ENCODE measurements around the gene WFS1. TPM values are rescaled to one million over a fixed set of nuclear protein-coding genes. Genes with fewer than 3 reads are reported as not detected.

Gene WFS1
- polyA plus RNA-seq, 4 donors: 24.5 to 32.7 (median 27.8) TPM

DNA sequence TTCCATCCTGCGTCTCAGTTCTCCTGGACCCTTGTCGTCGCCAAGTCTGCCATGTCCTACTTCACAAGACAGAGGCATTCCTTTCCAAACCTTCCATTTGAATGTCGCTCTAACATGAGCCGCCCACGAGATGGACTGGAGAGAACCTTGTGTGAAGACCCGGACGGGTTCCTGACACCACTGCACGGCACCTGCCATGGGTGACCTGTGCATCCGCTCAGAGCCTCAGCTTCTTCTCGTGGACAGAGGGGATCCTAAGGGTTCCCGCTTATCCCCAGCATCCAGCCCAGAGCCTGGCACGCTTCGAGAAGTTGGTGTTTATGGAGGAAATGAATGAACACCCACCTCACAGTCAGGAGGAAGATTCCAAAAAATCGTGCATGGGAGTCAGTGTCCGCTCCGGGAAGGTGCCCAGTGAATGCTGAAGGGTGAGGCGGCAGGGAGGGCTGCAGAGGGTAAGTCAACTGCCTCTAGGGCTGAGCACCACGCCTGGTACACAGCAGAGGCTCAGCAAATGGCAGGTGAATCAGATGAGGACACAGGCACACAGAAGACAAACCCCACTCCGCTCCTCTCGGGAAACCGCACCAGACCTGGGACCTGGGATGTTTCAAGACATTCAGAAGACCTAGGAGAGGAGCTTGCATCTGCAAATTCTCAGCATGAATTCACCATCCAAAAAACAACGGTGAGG is 52.6 kb downstream of the WFS1 start:
- DNase-seq (ENCODE audit: low read depth in 4 of 4, low spot score in 2 of 4): no peak

DNA sequence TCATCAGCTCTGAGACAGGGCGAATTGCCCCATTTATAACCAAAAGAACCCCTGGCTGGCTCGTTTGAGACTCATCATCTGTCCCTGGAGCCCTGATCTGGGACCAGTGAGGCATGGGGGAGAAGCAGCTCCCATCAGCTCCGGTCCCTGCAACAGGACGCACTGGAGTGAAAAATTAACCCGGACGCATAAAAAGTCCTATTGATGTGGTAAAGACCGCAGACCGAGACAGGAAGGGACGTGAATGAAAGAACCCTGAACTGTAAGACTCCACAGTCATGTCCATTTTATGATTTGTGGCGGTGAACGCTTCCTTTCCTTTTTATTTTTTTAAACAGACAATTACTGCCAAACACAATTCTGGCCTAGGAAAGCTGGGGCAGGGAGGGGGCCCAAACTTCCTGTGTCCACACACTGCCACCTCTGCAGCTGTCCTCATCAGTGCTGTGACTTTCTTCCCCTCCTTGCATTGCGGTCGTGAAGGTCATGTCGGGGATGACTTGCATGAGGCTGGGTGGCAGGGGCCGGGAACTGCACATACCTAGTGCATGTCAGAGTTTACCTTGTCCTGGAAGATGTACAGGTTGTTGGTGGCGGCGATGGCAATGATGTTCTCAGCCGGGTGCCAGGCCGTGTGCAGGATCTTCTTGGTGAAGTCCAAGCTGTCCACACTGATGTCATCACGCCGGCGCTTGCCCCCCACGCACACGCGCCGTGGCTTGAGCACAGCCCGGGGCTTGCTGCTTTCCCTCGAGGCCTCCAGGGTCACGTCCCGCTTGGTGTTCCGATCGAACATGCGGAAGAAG is 53.3 kb downstream of the WFS1 start:
- no peak for DNase-seq (ENCODE audit: low read depth in 4 of 4, low spot score in 2 of 4)

DNA sequence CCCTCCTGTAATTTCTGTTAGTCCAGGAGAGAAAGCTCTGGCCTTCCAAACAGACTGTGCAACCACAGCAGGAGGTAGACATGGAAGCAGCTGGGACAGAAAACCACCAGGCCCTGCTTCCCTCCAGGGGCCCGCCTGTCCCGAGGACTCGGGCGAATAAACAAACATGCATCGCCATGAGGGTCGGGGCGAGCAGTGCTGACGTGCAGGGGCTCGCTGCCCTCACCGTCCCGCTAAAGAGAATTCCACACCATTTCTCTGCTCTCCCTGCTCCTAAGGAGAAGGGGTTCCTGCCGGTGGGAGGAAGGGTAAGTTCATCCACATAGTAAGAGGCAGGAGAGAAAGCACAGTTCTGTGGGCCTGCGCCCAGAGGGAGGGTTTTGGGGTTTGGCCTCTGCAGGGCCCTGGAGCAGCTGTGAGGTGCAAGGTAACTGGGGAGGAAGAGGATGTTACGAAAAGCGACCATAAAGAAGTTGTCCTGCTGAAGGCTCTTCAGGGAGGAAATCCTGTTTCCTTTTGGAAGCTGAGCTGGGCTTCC is 54.9 kb downstream of the WFS1 start:
- no peak for DNase-seq (ENCODE audit: low read depth in 4 of 4, low spot score in 2 of 4)

DNA sequence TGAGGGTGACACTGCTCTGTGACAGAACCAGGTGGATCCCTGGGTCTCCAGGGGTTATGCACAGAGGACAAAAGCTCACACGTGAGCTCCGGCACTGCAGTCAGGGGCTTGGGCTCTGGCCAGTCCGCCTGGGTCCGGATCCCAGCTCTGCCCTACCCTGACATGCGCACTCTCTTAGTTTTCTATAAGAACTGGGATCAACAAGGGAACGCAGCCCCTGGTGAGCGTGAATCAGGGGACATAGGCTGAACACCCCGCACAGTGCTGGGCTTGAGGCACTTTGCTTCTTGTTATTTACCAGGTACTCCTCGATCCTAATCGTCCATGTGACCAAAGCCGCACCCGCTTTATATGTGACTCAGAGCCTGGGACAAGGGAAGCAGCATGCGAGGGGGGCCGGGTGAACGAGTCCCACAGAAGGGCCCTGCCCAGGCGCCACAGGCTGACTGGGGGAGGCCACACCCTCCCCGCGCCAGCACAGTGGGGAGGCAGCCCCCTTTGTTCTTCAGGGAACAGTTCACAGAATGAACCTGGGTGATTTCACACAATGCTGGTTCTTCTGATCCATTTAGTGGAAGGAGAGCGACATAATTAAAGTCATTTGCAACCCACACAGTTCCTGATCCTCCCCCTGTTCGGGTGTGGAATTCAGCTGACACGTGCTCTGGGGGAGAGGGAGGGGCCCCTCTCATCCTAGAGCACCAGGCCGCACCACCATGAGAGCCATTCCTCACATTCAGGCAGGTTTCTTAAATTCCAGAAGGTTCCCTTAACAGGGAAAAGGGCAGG is 55.5 kb downstream of the WFS1 start:
- DNase-seq (ENCODE audit: low read depth in 4 of 4, low spot score in 2 of 4): no peak

DNA sequence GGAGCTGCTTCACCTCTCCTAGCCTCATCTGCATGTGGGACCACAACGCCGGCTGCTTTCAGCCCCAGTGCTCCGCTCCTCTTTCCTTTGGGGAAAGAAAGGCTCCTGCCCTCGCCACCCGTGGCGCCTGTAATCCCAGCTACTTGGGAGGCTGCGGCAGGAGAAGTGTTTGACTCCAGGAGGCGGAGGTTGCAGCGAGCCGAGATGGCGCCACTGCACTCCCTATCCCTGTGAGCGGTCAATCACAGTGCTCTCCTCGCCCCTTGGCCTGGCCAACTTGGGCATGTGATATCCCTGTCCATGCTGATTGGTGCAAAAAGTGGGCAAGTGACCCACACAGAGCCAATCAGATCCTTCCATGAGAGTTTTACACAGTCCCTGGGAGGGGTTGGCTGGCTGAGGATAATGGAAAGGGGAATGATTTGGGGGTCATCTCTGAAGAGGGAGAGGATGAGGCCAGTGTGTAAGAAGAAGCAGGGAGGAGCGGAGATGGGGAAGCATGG is 56.2 kb downstream of the WFS1 start:
- DNase-seq (ENCODE audit: low read depth in 4 of 4, low spot score in 2 of 4): no peak

DNA sequence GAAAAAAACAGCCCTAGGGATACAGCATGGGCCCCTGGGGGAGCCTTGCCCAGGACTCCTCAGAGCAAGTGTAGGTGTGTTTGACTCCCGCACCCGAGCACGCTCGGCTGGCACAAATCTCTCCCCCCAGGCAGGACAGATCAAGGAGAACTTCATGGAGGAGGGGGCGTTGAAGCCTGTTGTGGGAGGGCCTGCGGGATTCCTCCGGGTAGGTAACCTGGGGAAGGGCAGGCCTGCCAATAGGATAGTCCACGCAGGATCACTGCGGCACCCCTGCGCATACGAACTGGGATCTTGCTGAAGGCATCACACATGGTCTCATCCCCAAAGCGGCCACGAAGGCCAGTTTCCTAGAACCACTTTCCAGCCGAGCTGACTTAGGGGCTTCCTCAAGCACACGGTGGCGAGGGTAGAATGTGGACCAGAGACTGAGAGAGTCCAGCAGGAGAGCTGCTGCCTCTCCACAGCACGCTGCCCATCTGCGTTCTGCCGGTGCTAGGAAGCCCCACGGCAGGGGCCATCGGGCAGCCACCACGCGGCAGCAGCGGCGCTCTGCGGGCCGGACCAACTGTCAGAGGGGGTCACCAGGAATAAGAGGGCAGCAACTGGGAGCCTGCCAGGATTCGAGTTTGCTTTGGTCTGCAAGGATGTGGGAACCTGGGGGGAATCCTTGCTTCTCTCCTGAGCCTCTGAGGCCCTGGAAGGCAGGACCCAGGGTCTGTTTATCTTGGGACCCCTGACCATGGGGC is 56.8 kb downstream of the WFS1 start:
- no peak for DNase-seq (ENCODE audit: low read depth in 4 of 4, low spot score in 2 of 4)

DNA sequence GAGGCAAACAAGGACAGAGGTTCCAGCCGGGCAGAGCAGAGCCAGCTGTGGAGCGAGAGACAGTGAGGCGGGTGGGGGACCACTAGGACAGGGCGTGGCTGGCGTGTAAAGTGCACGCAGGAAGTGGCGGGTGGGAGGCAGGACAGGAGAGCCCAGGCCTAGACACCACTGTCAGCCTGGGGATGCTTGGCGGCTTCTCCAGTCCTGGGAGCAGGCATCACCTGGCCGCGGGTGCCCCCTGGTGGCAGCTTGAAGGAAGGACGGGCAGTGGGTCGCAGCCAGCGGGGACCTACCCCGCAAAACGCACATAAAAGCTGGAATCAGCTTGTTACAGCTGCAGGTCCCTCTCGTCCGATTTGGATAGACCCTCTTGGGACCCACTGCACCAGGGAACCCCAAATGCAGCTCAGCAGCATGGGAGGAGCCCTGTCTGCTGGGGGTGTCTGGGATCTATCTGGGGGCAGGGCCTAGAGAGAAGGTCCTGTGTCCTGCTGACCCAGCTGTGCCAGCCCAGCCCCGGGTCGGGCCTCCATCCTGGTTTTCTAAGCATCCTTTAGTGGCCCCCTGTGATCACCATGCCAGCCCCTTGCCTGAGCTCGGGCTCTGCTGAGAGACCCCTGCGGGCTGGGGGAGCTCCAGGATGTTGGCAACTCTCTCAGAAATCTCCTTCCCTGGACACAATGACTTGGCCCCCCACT is 57.7 kb downstream of the WFS1 start:
- DNase-seq (ENCODE audit: low read depth in 4 of 4, low spot score in 2 of 4): peak in 1 of 4 donors; percentile 51

DNA sequence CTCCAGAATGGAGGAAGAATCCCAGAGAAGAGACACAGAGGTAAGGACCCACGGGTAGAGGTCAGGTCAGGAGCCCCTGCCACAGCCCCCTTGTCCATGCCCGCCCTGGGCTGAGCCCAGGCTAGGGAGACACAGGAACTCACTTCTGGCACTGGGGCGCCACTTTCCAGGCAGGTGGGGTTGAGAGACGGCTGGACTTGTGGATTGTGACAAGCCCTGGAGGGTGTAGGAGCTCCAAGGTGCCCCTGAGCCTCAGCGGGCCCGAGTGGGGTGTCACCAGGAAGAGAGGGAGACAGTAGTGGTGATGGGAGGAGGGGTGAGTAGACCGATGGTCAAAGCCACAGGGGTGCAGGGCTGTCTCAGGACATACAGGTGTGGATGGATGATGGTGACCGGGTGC is 58.9 kb downstream of the WFS1 start:
- no peak for DNase-seq (ENCODE audit: low read depth in 4 of 4, low spot score in 2 of 4)

DNA sequence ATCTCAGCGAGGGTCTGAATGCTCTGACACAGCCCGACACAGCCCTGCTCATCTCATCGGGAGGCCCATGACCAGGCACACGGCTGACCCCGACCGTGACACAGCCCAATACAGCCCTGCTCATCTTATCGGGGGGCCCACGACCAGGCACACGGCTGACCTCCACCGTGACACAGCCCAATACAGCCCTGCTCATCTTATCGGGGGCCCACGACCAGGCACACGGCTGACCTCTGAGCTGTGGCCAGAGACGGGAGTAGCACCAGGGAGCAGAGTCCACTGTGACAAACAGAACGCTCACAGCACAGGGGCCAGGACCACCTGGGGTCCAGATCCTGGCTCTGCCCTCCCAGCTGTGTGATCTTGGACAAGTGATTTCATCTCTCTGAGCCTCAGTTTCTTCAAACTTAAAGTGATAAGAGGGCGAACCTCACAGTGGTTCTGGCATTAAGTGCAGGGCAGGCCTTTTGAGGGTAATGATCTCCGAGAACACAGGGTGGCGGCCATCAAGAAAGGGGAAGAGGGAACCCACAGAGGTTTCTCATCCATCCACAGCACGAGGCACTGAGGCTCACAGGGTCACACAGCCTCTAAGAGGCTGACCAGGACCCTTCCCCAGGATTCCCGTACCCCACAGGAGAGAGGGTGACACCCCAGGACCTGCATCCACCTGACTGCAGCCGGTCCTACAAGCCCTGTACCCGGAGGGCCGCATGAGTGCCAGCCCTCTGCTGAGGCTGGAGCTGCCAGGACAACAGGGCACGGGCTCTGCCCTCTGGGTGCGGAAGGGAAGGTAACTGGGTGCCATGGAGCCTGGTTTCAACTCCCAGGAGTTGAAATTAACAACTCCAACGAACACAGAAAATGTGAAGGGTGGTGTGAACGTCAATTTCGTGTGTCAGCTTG is 60.1 kb downstream of the WFS1 start:
- DNase-seq (ENCODE audit: low read depth in 4 of 4, low spot score in 2 of 4): no peak

DNA sequence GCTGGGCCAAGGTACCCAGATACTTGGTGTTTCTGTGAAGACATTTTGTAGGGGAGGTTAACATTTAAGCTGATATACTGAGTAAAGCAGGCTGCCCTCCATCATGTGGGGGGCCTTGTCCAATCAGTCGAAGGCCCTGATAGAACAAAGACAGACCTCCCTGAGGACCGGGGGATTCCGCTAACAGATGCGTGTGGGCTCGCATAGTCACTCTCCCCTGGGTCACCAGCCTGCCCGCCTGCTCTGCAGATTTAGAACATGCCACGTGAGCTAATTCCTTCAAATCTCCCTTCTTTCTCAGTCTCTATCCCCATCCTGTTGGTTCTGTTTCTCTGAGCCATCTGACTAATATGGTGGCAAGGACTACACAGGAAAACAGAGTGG is 60.7 kb downstream of the WFS1 start:
- DNase-seq (ENCODE audit: low read depth in 4 of 4, low spot score in 2 of 4): no peak

DNA sequence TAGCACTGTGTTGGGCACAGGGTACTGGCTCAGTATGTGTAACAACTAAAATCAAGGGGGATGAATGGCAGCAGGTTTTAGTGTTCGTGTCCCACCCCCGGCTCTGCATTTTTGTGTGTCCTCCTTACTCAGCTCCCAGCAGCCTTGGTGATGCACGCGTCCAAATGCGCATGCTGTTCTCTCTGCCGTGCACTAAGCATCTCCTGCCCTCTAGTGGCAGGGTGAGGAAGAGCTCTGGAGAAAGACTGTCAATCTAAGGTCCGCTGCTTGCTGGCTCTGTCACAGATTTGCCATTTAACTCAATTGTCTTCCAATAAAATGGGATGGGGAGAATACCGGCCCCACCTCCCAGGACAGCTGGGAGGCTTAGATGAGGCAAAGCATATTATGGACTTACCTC is 61.4 kb downstream of the WFS1 start:
- DNase-seq (ENCODE audit: low read depth in 4 of 4, low spot score in 2 of 4): no peak

DNA sequence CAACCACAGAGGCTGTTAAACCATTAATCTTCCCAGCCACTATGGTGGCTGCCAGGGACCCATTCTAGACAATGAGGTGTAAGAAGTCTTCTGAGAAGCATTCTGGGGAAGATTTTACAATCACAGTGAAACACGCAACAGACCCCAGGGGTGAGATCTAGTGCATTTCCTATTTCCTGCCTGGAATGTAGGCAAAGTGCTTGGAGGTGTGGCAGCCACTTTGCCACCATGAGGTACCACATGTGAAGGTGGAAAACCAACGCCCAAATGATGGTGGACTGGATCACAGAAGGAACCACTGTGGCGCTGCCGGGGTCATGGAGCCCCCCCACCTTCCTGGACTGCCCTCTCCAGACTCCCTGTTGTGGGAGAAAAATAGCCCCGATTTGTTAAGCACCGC is 61.8 kb downstream of the WFS1 start:
- DNase-seq (ENCODE audit: low read depth in 4 of 4, low spot score in 2 of 4): no peak

DNA sequence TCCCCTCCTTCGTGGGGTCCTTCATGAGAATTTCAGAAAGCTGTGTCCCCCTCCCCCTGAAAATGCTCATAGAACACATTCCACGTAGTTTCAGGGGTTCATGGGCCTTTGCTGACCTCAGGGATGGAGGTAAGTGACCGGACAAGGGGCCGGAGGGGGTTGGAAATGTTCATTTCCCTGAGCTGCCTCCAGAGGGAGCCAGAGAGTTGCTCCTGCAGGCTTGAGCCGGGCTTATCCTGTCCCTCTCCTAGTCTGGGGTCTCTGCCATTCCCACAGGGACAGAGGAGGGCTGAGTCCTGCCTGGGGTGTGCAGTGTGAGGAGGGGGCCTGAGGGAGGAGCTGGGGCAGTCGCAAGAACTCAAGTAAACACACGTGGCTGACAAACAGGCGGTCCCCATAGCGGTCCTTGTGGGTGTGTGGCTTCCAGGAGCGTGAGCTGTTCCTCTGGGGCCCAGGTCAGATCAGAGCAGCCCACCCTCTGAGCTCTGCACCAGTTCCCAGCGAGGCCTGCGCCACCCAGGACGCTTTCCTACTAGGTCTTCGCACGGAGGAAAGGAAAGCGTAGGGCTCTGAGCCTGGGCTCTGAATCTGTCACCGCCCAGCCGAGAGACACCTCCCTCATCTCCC is 62.5 kb downstream of the WFS1 start:
- no peak for DNase-seq (ENCODE audit: low read depth in 4 of 4, low spot score in 2 of 4)

DNA sequence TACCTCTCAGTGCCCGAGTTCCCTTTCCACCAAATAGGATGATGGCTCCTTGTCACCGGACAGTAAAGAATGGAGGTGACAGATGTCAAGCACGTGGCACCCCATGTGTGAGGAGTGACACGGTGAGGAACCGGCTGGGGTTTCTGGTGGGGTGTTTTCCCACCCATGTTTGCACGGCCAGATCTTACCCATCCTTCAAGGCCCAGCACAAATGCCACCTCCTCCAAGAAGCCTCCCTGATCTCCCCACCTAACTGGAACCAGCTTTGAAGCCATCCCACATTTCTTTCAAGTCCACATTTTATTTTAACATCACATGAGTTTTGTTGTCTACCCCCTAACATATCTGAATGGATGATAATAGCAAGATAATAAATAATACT is 63.0 kb downstream of the WFS1 start:
- no peak for DNase-seq (ENCODE audit: low read depth in 4 of 4, low spot score in 2 of 4)

DNA sequence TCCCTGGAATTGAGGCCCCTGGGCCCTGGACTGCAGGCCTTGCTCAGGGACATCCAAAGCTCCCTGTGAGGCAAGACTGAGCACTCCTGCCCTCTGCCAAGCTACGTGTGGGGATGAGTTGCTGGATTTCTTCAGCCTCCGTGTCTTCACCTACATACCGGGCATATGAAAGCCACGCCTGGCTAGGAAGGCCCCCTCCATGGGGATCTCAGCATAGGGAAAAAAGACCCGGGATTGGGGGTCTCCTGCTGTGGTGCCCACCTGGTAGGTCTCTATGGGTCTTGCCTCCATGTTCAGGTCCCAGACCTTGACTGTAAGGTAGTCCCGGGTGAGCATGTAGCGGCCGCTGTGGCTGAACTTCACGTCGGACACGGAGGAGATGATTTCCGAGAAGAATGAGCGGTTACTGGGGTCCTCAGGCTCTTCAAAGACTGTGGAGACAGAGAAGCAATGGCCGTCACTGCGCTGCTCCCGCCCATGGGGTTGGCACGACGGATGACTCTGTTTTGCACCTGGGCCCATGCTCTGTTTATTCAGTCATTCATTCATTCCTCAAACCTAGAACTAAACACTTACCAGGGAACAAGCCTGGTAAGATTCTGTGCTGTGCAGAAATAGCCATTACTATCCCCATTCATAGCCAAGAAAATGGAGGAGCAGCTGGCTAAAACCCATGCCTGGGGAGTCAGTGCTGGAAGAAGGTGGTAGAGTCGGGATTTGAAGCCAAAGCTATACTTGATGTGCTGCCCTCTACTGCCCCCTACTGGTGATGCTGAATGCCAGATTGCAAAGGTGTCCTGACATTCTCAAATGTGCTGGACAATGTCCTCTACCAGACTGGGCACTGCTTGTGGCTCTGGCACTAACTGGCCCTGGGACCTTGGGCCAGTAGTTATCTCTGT is 63.9 kb downstream of the WFS1 start:
- no peak for DNase-seq (ENCODE audit: low read depth in 4 of 4, low spot score in 2 of 4)

DNA sequence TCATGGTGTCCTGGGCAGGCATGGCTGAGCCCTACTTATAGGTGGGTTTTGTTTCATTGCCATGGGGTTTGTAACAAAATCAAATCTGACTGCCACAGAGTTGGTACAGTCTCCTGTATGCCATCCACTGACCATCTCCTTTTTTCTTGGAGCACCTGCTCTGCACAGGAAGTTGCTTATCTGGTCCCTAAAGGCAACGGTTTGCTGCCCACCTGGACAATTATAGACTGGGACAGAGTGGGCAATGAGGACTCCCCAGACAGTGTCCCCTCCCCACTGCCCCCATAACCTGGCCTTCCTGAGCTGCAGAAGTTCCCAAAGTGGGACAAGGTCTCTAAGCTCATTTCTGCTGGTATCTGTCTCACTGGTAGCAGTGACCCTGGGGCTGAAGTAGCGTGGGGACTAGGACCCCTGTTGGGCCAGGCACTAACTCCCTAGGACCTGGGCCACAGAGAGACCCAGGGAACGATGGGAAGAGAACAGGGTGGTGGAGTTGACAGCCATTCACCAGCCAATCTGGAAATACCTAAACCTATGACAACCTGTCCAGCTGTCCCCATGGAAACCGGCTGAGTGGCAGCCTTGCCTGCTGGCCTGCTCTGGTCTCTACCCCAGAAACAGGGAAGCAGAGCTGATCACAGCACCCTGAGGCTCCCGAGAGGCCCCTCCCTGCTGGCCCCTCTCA is 64.7 kb downstream of the WFS1 start:
- DNase-seq (ENCODE audit: low read depth in 4 of 4, low spot score in 2 of 4): no peak
